ENCODE measurements around the gene TK1. TPM values are rescaled to one million over a fixed set of nuclear protein-coding genes. Genes with fewer than 3 reads are reported as not detected.

The TK1 gene
- polyA plus RNA-seq, 3 donors, result 0.67 to 2.0 (median 1.4) TPM

- Mint-ChIP-seq H3K36me3 (peaks cover 19 to 24% of the 10 kb centered on the region in 2 donors), H3K9me3 (no peaks in the 10 kb centered on the region), H3K4me3 (peak overlapping the region; percentile 84 to 94), H3K4me1 (peaks cover 71% of the 10 kb centered on the region), H3K27me3 (ENCODE audit: low read depth in 3 of 3) (no peaks in the 10 kb centered on the region), H3K27ac (peak overlapping the region; percentile 85 to 95 (median 93))
- Histone ChIP-seq H2AFZ (ENCODE audit: insufficient read depth, low read depth, low read length, poor library complexity, severe bottlenecking) (no peak overlapping the region), H3K9me3 (replicated peaks in 1 of 2; ENCODE audit: control insufficient read depth in 1 of 2, insufficient read depth in 1 of 2, low read length in 2 of 2) (no peaks in the 10 kb centered on the region), H3K27ac (ENCODE audit: low read depth in 1 of 2, low read length in 2 of 2) (peak overlapping the region; percentile 66 to 85), H3K4me1 (ENCODE audit: control insufficient read depth in 1 of 2, insufficient read depth in 2 of 2, low read length in 2 of 2) (peaks cover 80 to 93% of the 10 kb centered on the region in 2 donors), H3K79me2 (ENCODE audit: insufficient read depth, low read length) (peaks cover 96% of the 10 kb centered on the region), H3K4me2 (replicated peaks; ENCODE audit: extremely low read depth, low read length, poor library complexity, severe bottlenecking) (peak overlapping the region; percentile 100), H4K20me1 (ENCODE audit: insufficient read depth, low read length) (peaks cover 57% of the 10 kb centered on the region), H3K36me3 (replicated peaks in 1 of 2; ENCODE audit: control insufficient read depth in 1 of 2, insufficient read depth in 2 of 2, low read length in 2 of 2) (peaks cover 23 to 26% of the 10 kb centered on the region in 2 donors), H3K27me3 (ENCODE audit: control insufficient read depth in 2 of 2, insufficient read depth in 2 of 2, low read length in 2 of 2) (no peaks in the 10 kb centered on the region), H3K4me3 (replicated peaks in 1 of 3; ENCODE audit: low read depth in 2 of 3, low read length in 3 of 3) (peak overlapping the region in 1 of 3 experiments; percentile 96), H3K9ac (ENCODE audit: insufficient read depth, low read length, poor library complexity, severe bottlenecking) (peak overlapping the region; percentile 60)
- 13% methylated on average over 1 of the region's 4 CpGs for WGBS (ENCODE audit: insufficient coverage)
- intact Hi-C loops (cut with micrococcal nuclease), result loop anchor here in 1 of 2 donors (5.0 kb wide), 1 partner anchor 43 kb away; no protein-coding TSS in a partner anchor
- DNase-seq, result no peak
- TF ChIP-seq CTCF (IDR thresholded peaks at IDR 0.05), result no peak
These were observed 57.3 kb downstream of the TK1 start for GRCh38 chr17:78129351-78130089.

- WGBS (ENCODE audit: insufficient coverage), result 0% methylated on average over 27 of the region's 54 CpGs
- H3K79me2 ChIP-seq (ENCODE audit: insufficient read depth, low read length), result peaks cover 95% of the 10 kb centered on the region
- no peak for TF ChIP-seq CTCF (IDR thresholded peaks at IDR 0.05)
- peak within 1 kb of the TSS; percentile 71 to 96 (median 95) for H3K4me3 ChIP-seq (replicated peaks in 1 of 3; ENCODE audit: low read depth in 2 of 3, low read length in 3 of 3)
- no peaks in the 10 kb centered on the region for H3K27me3 ChIP-seq (ENCODE audit: control insufficient read depth in 2 of 2, insufficient read depth in 2 of 2, low read length in 2 of 2)
- H3K4me1 ChIP-seq (ENCODE audit: control insufficient read depth in 1 of 2, insufficient read depth in 2 of 2, low read length in 2 of 2), result peaks cover 82 to 93% of the 10 kb centered on the region in 2 donors
- peaks cover 71% of the 10 kb centered on the region for H3K4me1 Mint-ChIP-seq
- peak within 1 kb of the TSS; percentile 67 for H2AFZ ChIP-seq (ENCODE audit: insufficient read depth, low read depth, low read length, poor library complexity, severe bottlenecking)
- H3K9me3 ChIP-seq (replicated peaks in 1 of 2; ENCODE audit: control insufficient read depth in 1 of 2, insufficient read depth in 1 of 2, low read length in 2 of 2), result no peaks in the 10 kb centered on the region
- no peaks in the 10 kb centered on the region for H3K9me3 Mint-ChIP-seq
- peaks cover 15 to 21% of the 10 kb centered on the region in 2 donors for H3K36me3 Mint-ChIP-seq
- peak within 1 kb of the TSS; percentile 89 to 95 (median 93) for H3K27ac Mint-ChIP-seq
- peak in 2 of 3 donors; percentile 47 to 53 for DNase-seq
- H3K4me2 ChIP-seq (replicated peaks; ENCODE audit: extremely low read depth, low read length, poor library complexity, severe bottlenecking), result peak within 1 kb of the TSS; percentile 100
- peak within 1 kb of the TSS; percentile 70 for H3K9ac ChIP-seq (ENCODE audit: insufficient read depth, low read length, poor library complexity, severe bottlenecking)
- H3K36me3 ChIP-seq (replicated peaks in 1 of 2; ENCODE audit: control insufficient read depth in 1 of 2, insufficient read depth in 2 of 2, low read length in 2 of 2), result peaks cover 21 to 22% of the 10 kb centered on the region in 2 donors
- intact Hi-C loops (cut with micrococcal nuclease), result loop anchor here in 1 of 2 donors (5.0 kb wide), 1 partner anchor 44 kb away; no protein-coding TSS in a partner anchor
- H3K4me3 Mint-ChIP-seq, result peak within 1 kb of the TSS; percentile 89 to 94
- H3K27ac ChIP-seq (ENCODE audit: low read depth in 1 of 2, low read length in 2 of 2), result peak within 1 kb of the TSS; percentile 85 to 93
- H3K27me3 Mint-ChIP-seq (ENCODE audit: low read depth in 3 of 3), result peaks cover 0 to under 1% (median 0%) of the 10 kb centered on the region in 3 donors
- H4K20me1 ChIP-seq (ENCODE audit: insufficient read depth, low read length), result peaks cover 57% of the 10 kb centered on the region
These were observed 58.1 kb downstream of the TK1 start, which contains the start of gene TMC6 for GRCh38 chr17:78128551-78129350. TMC6 (minus strand) TSS chr17:78128755; CDS start chr17:78126832, 1,923 bp downstream.
